ENCODE results near the gene MZB1. TPM values are rescaled to one million over a fixed set of nuclear protein-coding genes. Genes with fewer than 3 reads are reported as not detected.
"Not testable (repeated sequence)": the region's sequence is repeated elsewhere in the genome, so short reads cannot be mapped to it uniquely, and the experiment has no call there.

MZB1 gene
- total RNA-seq, 3 donors from 2014 or later, result 1.8 to 5.0 (median 2.5) TPM

DNA sequence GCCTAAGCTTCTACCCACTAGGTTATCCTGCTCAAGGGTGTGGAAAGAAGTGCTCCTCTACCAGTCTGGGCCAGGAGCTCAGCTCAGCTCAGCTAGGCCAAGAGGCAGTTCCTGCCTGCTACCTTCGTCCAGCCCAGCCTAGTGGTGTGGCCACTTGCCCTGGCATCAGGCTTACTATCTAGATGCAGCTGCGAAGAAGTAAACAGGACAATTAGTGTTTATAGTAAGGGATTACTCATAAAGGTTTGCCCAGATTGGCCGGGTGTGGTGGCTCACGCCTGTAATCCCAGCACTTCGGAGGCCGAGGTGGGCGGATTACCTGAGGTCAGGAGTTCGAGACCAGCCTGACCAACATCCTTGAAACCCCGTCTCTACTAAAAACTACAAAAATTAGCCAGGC is 26.9 kb upstream of the MZB1 start:
- H3K9me3 Mint-ChIP-seq, result no peaks in the 10 kb centered on the region
- ATAC-seq (no peak), DNase-seq (no peak)
- H3K4me3 Mint-ChIP-seq, result peak overlapping the region; percentile 6
- peaks cover 38% of the 10 kb centered on the region for H3K4me1 Mint-ChIP-seq (ENCODE audit: low read depth)
- H3K27me3 Mint-ChIP-seq (ENCODE audit: low read depth), result no peaks in the 10 kb centered on the region
- H3K36me3 Mint-ChIP-seq (ENCODE audit: insufficient read depth), result peaks cover 12% of the 10 kb centered on the region

GRCh38 chr5:139415869-139416268 is 26.2 kb upstream of the MZB1 start:
- DNase-seq, result no peak
- no peaks in the 10 kb centered on the region for H3K27me3 Mint-ChIP-seq (ENCODE audit: low read depth)
- ATAC-seq, result no peak
- H3K9me3 Mint-ChIP-seq, result no peaks in the 10 kb centered on the region
- peaks cover 11% of the 10 kb centered on the region for H3K36me3 Mint-ChIP-seq (ENCODE audit: insufficient read depth)
- H3K4me1 Mint-ChIP-seq (ENCODE audit: low read depth), result peaks cover 38% of the 10 kb centered on the region
- H3K4me3 Mint-ChIP-seq, result peak overlapping the region; percentile 51

DNA sequence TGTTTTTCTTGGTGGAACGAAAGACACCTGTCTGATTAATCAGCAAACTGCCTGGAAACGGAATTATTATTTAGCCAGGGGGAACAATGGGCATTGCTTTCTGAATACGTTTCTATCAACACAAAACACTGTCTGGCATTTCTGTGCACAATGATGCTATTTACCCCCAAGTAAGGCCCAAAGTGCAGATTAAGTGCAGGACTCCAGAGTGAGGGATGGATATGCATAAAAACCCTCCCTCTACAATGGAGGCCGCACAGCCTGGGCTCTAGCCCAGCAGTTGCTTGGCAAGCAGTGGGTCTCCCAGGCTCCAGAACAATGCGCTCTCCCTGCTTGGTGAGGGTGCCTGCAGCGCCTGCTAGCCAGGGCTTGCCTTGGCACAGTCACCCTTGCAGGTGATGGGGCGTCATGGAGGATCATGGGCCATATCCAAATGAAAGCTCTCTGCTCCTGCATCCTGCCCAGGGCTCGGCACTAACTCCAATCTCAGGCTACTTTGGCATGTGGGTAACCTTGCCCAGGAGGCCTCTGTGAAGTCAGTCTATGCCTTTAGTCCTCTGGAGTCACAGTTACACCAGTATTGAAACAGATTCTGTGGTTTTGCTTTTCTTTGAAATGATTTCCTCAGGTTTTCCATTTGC is 25.6 kb upstream of the MZB1 start:
- Mint-ChIP-seq H3K36me3 (ENCODE audit: insufficient read depth) (peaks cover 8% of the 10 kb centered on the region), H3K4me3 (peak overlapping the region; percentile 58), H3K9me3 (no peaks in the 10 kb centered on the region), H3K27me3 (ENCODE audit: low read depth) (no peaks in the 10 kb centered on the region), H3K4me1 (ENCODE audit: low read depth) (peaks cover 38% of the 10 kb centered on the region)
- ATAC-seq (peak; percentile 68 to 69), DNase-seq (no peak)

DNA sequence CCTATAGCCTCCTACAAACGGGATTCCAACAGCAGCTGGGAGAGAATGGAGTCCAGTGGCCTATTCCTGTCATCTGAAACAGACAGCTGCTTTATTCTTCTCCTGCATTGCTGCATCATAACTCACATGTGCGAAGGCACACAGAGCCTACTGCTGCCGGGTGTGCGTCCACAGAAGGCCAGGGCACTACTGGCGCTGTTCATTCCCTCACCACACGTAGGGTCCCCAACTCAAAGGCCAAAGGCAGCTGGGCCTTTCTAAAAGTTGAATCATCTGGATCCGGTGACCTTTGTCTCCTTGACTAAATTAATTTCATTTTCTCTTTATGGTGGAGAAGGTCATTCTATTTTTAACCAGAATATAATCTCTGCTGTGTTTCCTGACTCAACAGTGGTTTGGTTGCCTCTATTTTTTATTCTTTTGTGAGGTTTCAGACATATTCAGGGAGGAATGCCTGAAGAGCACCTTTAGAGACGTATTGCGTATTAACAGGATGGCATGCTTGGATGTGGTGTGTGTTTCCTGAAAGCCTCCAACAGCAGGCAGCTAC is 24.9 kb upstream of the MZB1 start:
- Mint-ChIP-seq H3K4me1 (ENCODE audit: low read depth) (peaks cover 38% of the 10 kb centered on the region), H3K36me3 (ENCODE audit: insufficient read depth) (peaks cover 8% of the 10 kb centered on the region), H3K27me3 (ENCODE audit: low read depth) (no peaks in the 10 kb centered on the region), H3K4me3 (peak overlapping the region; percentile 58), H3K9me3 (no peaks in the 10 kb centered on the region)
- ATAC-seq, result peak; percentile 24 to 27
- no peak for DNase-seq

- H3K36me3 Mint-ChIP-seq (ENCODE audit: insufficient read depth), result peaks cover 5% of the 10 kb centered on the region
- no peak for DNase-seq
- peak; percentile 77 to 80 for ATAC-seq
- no peaks in the 10 kb centered on the region for H3K27me3 Mint-ChIP-seq (ENCODE audit: low read depth)
- peaks cover 38% of the 10 kb centered on the region for H3K4me1 Mint-ChIP-seq (ENCODE audit: low read depth)
- peak overlapping the region; percentile 41 for H3K4me3 Mint-ChIP-seq
- no peaks in the 10 kb centered on the region for H3K9me3 Mint-ChIP-seq
These were observed 24.2 kb upstream of the MZB1 start for GRCh38 chr5:139413963-139414362.

- no peaks in the 10 kb centered on the region for H3K9me3 Mint-ChIP-seq
- no peak overlapping the region for H3K4me3 Mint-ChIP-seq
- ATAC-seq, result no peak
These were observed 23.4 kb upstream of the MZB1 start for GRCh38 chr5:139413153-139413552.

DNA sequence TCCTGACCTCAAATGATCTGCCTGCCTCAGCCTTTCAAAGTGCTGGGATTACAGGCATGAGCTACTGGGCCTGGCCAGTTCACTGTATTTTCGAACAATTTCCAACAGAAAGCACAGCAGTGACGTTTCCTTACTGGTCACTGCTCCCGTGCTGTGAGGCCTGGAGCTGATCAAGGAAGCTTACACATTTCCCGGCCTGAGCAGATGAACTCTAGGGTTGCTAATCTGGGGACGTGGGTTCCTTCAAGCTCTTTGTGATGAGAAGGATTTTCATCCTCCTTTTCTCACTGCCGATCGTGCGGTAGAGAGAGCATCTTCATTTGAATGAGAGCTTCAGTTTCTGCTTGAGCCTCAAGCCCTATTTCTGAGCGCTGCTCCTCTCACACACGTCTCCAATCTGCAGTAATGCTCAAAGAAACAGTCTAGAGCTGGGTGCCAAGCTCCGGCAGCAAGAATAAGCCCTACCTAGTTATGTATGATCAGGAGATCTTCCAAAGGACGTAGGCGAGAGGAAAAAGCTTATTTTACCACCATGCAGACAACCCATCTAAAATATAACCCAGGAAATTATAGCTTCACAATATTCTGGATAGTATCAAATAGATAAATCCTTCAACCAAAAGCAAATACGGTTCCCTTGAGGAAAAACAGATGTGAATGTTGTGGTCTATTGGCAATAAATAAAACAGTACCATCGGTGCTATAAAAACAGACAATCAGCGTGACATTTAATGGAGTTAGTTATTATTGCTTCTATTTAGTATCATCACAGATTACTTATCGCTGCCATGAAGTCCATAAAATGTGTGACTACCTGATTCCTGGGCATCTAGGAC is 21.5 kb upstream of the MZB1 start:
- Mint-ChIP-seq H3K4me3 (no peak overlapping the region), H3K27me3 (ENCODE audit: low read depth) (no peaks in the 10 kb centered on the region), H3K36me3 (ENCODE audit: insufficient read depth) (peaks cover 3% of the 10 kb centered on the region), H3K4me1 (ENCODE audit: low read depth) (peaks cover 43% of the 10 kb centered on the region), H3K9me3 (no peaks in the 10 kb centered on the region)
- DNase-seq, result no peak
- ATAC-seq, result no peak

More at GRCh38 chr5:139413153-139413552, 23.4 kb upstream of the MZB1 start:
- Mint-ChIP-seq H3K27me3 (ENCODE audit: low read depth) (no peaks in the 10 kb centered on the region), H3K36me3 (ENCODE audit: insufficient read depth) (peaks cover 3% of the 10 kb centered on the region), H3K4me1 (ENCODE audit: low read depth) (peaks cover 38% of the 10 kb centered on the region)
- no peak for DNase-seq

- H3K9me3 Mint-ChIP-seq, result no peaks in the 10 kb centered on the region
- no peak for ATAC-seq
These were observed 20.6 kb upstream of the MZB1 start for GRCh38 chr5:139410121-139410992.

DNA sequence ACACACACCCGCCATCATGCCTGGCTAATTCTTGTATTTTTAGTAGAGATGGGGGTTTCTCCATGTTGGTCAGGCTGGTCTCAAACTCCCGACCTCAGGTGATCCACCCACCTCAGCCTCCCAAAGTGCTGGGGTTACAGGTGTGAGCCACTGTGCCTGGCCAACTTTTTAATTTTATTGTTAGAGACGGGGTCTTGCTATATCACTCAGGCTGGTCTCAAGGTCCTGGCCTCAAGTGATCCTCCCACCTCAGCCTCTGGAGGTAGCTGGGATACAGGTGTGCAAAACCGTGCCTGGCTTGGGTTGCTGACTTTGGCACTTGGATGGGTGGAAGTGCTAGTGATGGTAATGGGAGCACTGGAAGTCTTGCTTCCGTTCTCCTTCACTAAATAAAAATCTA is 19.4 kb upstream of the MZB1 start:
- H3K27me3 Mint-ChIP-seq (ENCODE audit: low read depth); ATAC-seq; H3K36me3 Mint-ChIP-seq (ENCODE audit: insufficient read depth); H3K4me3 Mint-ChIP-seq; DNase-seq; H3K9me3 Mint-ChIP-seq: not testable (repeated sequence)
- peaks cover 29% of the 10 kb centered on the region for H3K4me1 Mint-ChIP-seq (ENCODE audit: low read depth)

More at GRCh38 chr5:139410121-139410992, 20.6 kb upstream of the MZB1 start:
- Mint-ChIP-seq H3K36me3 (ENCODE audit: insufficient read depth) (peaks cover 3% of the 10 kb centered on the region), H3K27me3 (ENCODE audit: low read depth) (no peaks in the 10 kb centered on the region), H3K4me1 (ENCODE audit: low read depth) (peaks cover 35% of the 10 kb centered on the region), H3K4me3 (no peak overlapping the region)
- DNase-seq, result no peak

- H3K4me1 Mint-ChIP-seq (ENCODE audit: low read depth), result peaks cover 29% of the 10 kb centered on the region
- no peak for ATAC-seq
- no peak overlapping the region for H3K4me3 Mint-ChIP-seq
These were observed 18.5 kb upstream of the MZB1 start for GRCh38 chr5:139408191-139408590.

DNA sequence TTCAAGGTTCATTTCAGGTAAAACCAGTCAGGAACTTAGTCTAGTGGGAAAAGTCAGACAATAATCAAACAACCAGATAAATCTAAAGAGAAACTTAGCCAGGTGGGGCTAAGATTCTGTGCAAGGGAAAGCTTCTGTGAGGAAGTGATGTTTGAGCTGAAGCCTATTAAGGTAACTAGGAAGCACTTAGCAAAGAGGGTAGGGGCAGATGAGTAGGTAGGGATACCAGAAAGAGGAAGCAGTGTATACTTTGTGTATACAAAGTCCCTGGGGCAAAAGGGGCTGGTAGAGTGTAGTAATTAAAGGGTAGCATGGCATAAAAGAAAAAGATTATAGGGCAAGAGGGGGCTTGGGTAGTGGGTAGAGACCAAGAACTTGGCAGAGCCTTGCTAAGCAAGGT is 17.8 kb upstream of the MZB1 start:
- DNase-seq, result no peak
- peaks cover 31% of the 10 kb centered on the region for H3K4me1 Mint-ChIP-seq (ENCODE audit: low read depth)
- no peaks in the 10 kb centered on the region for H3K9me3 Mint-ChIP-seq

More at GRCh38 chr5:139408191-139408590, 18.5 kb upstream of the MZB1 start:
- Mint-ChIP-seq H3K36me3 (ENCODE audit: insufficient read depth) (peaks cover 3% of the 10 kb centered on the region), H3K27me3 (ENCODE audit: low read depth) (no peaks in the 10 kb centered on the region), H3K9me3 (no peaks in the 10 kb centered on the region)
- no peak for DNase-seq

DNA sequence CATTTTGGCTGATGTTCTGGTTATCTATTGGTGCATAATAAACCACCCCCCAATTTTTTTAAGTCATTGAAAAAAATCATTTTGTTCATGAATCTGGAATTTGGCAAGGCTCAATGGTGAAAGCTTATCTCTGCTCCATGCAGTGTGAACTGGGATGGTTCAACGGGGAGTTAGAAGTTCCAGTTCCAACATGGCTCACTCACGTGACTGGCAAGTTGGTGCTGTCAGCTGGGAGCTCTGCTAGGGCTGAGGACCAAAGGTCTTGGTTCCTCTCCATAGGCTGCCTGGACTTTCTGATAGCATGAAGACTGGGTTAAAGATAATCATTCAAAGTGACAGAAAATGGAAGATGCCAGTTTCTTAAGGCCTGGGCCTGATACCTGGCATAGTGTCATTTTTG is 17.2 kb upstream of the MZB1 start:
- Mint-ChIP-seq H3K4me1 (ENCODE audit: low read depth) (peaks cover 34% of the 10 kb centered on the region), H3K4me3 (no peak overlapping the region), H3K9me3 (no peaks in the 10 kb centered on the region), H3K36me3 (ENCODE audit: insufficient read depth) (peaks cover 3% of the 10 kb centered on the region), H3K27me3 (ENCODE audit: low read depth) (no peaks in the 10 kb centered on the region)
- DNase-seq, result no peak
- no peak for ATAC-seq

More for the DNA sequence above, 17.8 kb upstream of the MZB1 start:
- no peaks in the 10 kb centered on the region for H3K27me3 Mint-ChIP-seq (ENCODE audit: low read depth)
- H3K4me3 Mint-ChIP-seq, result no peak overlapping the region
- peaks cover 3% of the 10 kb centered on the region for H3K36me3 Mint-ChIP-seq (ENCODE audit: insufficient read depth)
- ATAC-seq, result no peak

- no peak for ATAC-seq
- H3K27me3 Mint-ChIP-seq (ENCODE audit: low read depth), result no peaks in the 10 kb centered on the region
These were observed 14.7 kb upstream of the MZB1 start for GRCh38 chr5:139404484-139404840.

More at GRCh38 chr5:139404484-139404840, 14.7 kb upstream of the MZB1 start:
- no peaks in the 10 kb centered on the region for H3K9me3 Mint-ChIP-seq
- DNase-seq, result no peak
- peaks cover 35% of the 10 kb centered on the region for H3K4me1 Mint-ChIP-seq (ENCODE audit: low read depth)
- peaks cover under 1% of the 10 kb centered on the region for H3K36me3 Mint-ChIP-seq (ENCODE audit: insufficient read depth)
- peak overlapping the region; percentile 87 for H3K4me3 Mint-ChIP-seq
